GM04504 (cell line): ENCODE measurements around the gene KDF1.
"Not testable (repeated sequence)": the region's sequence is repeated elsewhere in the genome, so short reads cannot be mapped to it uniquely, and the experiment has no call there.

Source experiments
- DNase-seq: peaks from one replicate; pipeline ENCODE4 v3.0.0-alpha.2; 2012; ENCODE audit warnings: low read depth

KDF1 gene

GRCh38 chr1:26994020-26994786 lies 33.9 kb upstream of the KDF1 start:
- DNase-seq, result no peak

GRCh38 chr1:26993237-26994019 lies 33.2 kb upstream of the KDF1 start, which contains the start of gene TRNP1:
Gene TRNP1, plus strand, starts transcription at chr1:26993692. Its CDS starts 95 bp downstream, at chr1:26993787.
- no peak for DNase-seq

GRCh38 chr1:26991310-26992116 lies 31.2 kb upstream of the KDF1 start:
- no peak for DNase-seq

GRCh38 chr1:26989403-26990109 lies 29.3 kb upstream of the KDF1 start:
- DNase-seq, result not testable (repeated sequence)

- DNase-seq, result no peak
Observed at GRCh38 chr1:26986658-26987057, 26.4 kb upstream of the KDF1 start.

GRCh38 chr1:26984291-26984690 lies 24.0 kb upstream of the KDF1 start:
- DNase-seq, result no peak

GRCh38 chr1:26983863-26984262 lies 23.6 kb upstream of the KDF1 start:
- no peak for DNase-seq

GRCh38 chr1:26981146-26981846 lies 21.0 kb upstream of the KDF1 start:
- DNase-seq, result no peak

GRCh38 chr1:26978901-26979300 lies 18.6 kb upstream of the KDF1 start:
- DNase-seq, result no peak

- no peak for DNase-seq
Observed at GRCh38 chr1:26976621-26977510, 16.6 kb upstream of the KDF1 start.

- DNase-seq, result no peak
Observed at GRCh38 chr1:26972821-26973220, 12.6 kb upstream of the KDF1 start.

- DNase-seq, result no peak
Observed at GRCh38 chr1:26972390-26972789, 12.1 kb upstream of the KDF1 start.

- DNase-seq, result no peak
Observed at GRCh38 chr1:26971590-26971989, 11.3 kb upstream of the KDF1 start.

- no peak for DNase-seq
Observed at GRCh38 chr1:26970810-26971209, 10.5 kb upstream of the KDF1 start.

- no peak for DNase-seq
Observed at GRCh38 chr1:26965628-26966027, 5.4 kb upstream of the KDF1 start.

GRCh38 chr1:26965213-26965612 lies 4.9 kb upstream of the KDF1 start:
- DNase-seq, result no peak

GRCh38 chr1:26961826-26962225 lies 1.6 kb upstream of the KDF1 start:
- DNase-seq, result peak; percentile 68

GRCh38 chr1:26960625-26960966 lies 328 bp upstream of the KDF1 start:
- DNase-seq, result no peak

GRCh38 chr1:26959270-26959669 lies 998 bp downstream of the KDF1 start:
- DNase-seq, result no peak

GRCh38 chr1:26957306-26957705 lies 3.0 kb downstream of the KDF1 start:
- DNase-seq, result no peak
